Activated T-helper 17 cell treated with anti-CD3 and anti-CD28 coated beads, Interleukin-2, amount 50 U/mL, for 72 hours (primary cell): ENCODE data around the gene CCDC63. TPM values are rescaled to one million over a fixed set of nuclear protein-coding genes. Genes with fewer than 3 reads are reported as not detected.
A peak's percentile ranks its signal among the peaks of the same experiment; 100 is the strongest.

Source experiments
- ATAC-seq: fragments of 150-1000 bp; cut with Tn5 transposase; replicated peaks from 2 replicates; pipeline ENCODE4 v1.10.0; 2021; ENCODE audit warnings: mild to moderate bottlenecking, moderate library complexity
- H3K27ac Mint-ChIP-seq: one replicate; pipeline ENCODE4 v1.8.0; 2022; ENCODE audit warnings: mixed read lengths
- H3K27me3 Mint-ChIP-seq: one replicate; pipeline ENCODE4 v1.8.0; 2022; ENCODE audit warnings: mixed read lengths
- H3K36me3 Mint-ChIP-seq: one replicate; pipeline ENCODE4 v1.8.0; 2022; ENCODE audit warnings: low read depth, mild to moderate bottlenecking, mixed read lengths
- H3K4me1 Mint-ChIP-seq: one replicate; pipeline ENCODE4 v1.8.0; 2022; ENCODE audit warnings: mixed read lengths
- H3K4me3 Mint-ChIP-seq: one replicate; pipeline ENCODE4 v1.8.0; 2022; ENCODE audit warnings: mild to moderate bottlenecking, mixed read lengths
- H3K9me3 Mint-ChIP-seq: one replicate; pipeline ENCODE4 v1.8.0; 2022; ENCODE audit warnings: mixed read lengths
- total RNA-seq, 2 donors: library from RNA; stranded (reverse); gene quantifications; one replicate each; pipeline ENCODE4 v1.2.3, GENCODE V29; 2022

Gene CCDC63
- total RNA-seq, result not detected

DNA sequence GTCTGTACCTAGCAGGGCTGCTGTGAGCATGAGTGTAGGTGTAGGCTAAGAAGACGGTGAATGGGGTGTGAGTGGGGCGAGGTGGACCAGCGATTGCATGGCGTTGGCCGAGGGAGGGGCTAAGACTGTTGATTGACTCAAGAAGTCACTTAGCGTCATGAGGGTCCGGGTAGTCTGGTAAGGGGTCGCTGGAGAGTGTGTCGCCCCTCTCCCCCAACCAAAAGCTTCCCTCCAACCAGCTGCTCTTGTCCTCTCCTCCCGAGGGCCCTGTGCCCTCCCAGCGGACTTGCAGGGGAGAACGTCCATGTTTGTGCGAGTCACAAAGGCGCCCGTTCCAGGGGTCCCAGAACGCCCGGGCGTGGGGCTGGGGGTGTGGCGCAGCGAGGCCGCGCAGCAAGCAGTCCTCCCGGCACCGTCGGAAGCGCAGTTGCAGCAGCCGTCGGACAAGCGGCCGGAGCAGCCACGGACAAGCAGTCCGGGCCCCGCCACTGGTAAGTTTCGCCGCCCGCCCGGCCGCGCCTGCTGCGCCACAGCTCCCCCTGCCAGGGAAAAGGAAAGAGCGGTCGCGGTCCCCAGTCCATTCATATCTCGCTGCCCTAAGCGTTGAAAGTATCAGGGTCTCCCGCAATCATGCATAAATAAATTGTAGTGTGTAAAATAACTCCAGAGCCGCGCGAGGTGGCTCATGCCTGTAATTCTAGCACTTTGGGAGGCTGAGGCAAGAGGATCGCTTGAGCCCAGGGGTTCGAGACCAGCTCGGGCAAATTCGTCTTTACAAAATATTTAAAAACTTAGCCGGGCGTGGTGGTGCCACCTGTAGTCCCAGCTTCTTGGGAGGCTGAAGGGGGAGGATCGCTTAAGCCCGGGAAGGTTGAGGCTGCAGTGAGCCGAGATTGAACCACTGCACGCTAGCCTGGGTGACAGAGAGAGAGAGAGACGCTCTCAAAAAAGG lies at the start of gene CCDC63:
TSS of gene CCDC63 (plus strand) at position 373 of the 952 bp plus-strand sequence. CDS start 5,968 bp downstream, outside the sequence.
- Mint-ChIP-seq H3K4me3 (peak within 1 kb of the TSS; percentile 60), H3K27me3 (peaks cover 42% of the 10 kb centered on the region), H3K27ac (no peak within 1 kb of the TSS), H3K9me3 (no peaks in the 10 kb centered on the region), H3K4me1 (no peaks in the 10 kb centered on the region), H3K36me3 (no peaks in the 10 kb centered on the region)
- ATAC-seq, result peak; percentile 57

- H3K27me3 Mint-ChIP-seq, result no peaks in the 10 kb centered on the region
- H3K27ac Mint-ChIP-seq, result no peak overlapping the region
- no peak for ATAC-seq
- peaks cover 6% of the 10 kb centered on the region for H3K9me3 Mint-ChIP-seq
- no peaks in the 10 kb centered on the region for H3K4me1 Mint-ChIP-seq
- H3K36me3 Mint-ChIP-seq, result no peaks in the 10 kb centered on the region
- H3K4me3 Mint-ChIP-seq, result no peak overlapping the region
Observed at GRCh38 chr12:110798461-110798860, 48.3 kb upstream of the CCDC63 start.

DNA sequence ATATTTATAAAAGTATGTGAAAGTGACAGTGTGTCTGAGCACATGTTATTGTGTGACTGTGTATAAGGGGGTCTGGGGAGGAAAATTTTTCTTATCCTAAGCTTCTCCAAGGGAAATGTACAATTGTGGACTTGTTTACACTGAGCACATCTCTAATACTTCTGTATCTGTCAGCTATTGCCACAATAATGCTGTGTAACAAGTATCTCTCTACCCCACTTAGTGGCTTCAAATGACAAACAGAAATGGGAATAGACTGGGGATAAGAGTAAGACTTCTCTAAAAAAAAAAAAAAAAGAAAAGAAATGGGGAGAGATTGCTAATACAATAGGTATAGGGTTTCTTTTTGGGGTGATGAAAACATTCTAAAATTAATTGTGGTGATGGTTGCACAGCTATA lies 44.3 kb upstream of the CCDC63 start:
- ATAC-seq, result no peak
- H3K4me1 Mint-ChIP-seq, result no peaks in the 10 kb centered on the region
- no peaks in the 10 kb centered on the region for H3K27me3 Mint-ChIP-seq
- no peaks in the 10 kb centered on the region for H3K36me3 Mint-ChIP-seq
- no peak overlapping the region for H3K4me3 Mint-ChIP-seq
- H3K9me3 Mint-ChIP-seq, result peaks cover 10% of the 10 kb centered on the region
- H3K27ac Mint-ChIP-seq, result no peak overlapping the region

DNA sequence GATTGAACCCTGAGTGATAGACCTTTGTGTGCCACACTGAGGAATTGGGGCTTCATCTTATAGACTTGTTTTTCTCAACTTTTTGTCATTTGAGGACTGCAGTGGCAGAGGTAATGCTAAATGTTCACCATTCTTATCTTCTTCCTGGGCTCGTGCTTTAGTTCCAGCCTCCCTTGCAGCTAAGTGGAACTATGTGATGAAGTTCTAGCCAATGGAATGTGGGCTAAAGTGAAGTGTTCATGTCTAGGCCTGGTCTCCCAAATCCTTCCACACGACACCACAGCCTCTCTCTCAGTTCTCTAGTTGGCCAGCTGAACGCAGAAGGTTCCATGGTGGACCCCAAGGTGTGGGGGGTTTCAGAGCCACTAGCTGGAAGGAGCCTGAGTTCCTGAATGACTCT lies 42.4 kb upstream of the CCDC63 start:
- ATAC-seq, result no peak

GRCh38 chr12:110807640-110808039 lies 39.1 kb upstream of the CCDC63 start:
- ATAC-seq, result no peak
- H3K27me3 Mint-ChIP-seq, result no peaks in the 10 kb centered on the region
- no peaks in the 10 kb centered on the region for H3K36me3 Mint-ChIP-seq
- H3K4me1 Mint-ChIP-seq, result no peaks in the 10 kb centered on the region
- H3K27ac Mint-ChIP-seq, result no peak overlapping the region
- no peak overlapping the region for H3K4me3 Mint-ChIP-seq
- peaks cover 4% of the 10 kb centered on the region for H3K9me3 Mint-ChIP-seq

More for the DNA sequence above, 42.4 kb upstream of the CCDC63 start:
- H3K9me3 Mint-ChIP-seq, result peaks cover 10% of the 10 kb centered on the region
- H3K27ac Mint-ChIP-seq, result no peak overlapping the region
- H3K4me1 Mint-ChIP-seq, result no peaks in the 10 kb centered on the region
- no peaks in the 10 kb centered on the region for H3K27me3 Mint-ChIP-seq
- H3K36me3 Mint-ChIP-seq, result no peaks in the 10 kb centered on the region
- no peak overlapping the region for H3K4me3 Mint-ChIP-seq

GRCh38 chr12:110809149-110809548 lies 37.6 kb upstream of the CCDC63 start:
- Mint-ChIP-seq H3K36me3 (no peaks in the 10 kb centered on the region), H3K4me1 (no peaks in the 10 kb centered on the region), H3K9me3 (peaks cover 4% of the 10 kb centered on the region), H3K27me3 (no peaks in the 10 kb centered on the region), H3K4me3 (no peak overlapping the region), H3K27ac (no peak overlapping the region)
- no peak for ATAC-seq

- H3K4me3 Mint-ChIP-seq, result no peak overlapping the region
- no peak for ATAC-seq
- H3K27me3 Mint-ChIP-seq, result no peaks in the 10 kb centered on the region
- H3K27ac Mint-ChIP-seq, result no peak overlapping the region
- no peaks in the 10 kb centered on the region for H3K4me1 Mint-ChIP-seq
- no peaks in the 10 kb centered on the region for H3K36me3 Mint-ChIP-seq
- H3K9me3 Mint-ChIP-seq, result no peaks in the 10 kb centered on the region
Observed at GRCh38 chr12:110811972-110812371, 34.8 kb upstream of the CCDC63 start.

GRCh38 chr12:110813285-110813684 lies 33.5 kb upstream of the CCDC63 start:
- Mint-ChIP-seq H3K27ac (no peak overlapping the region), H3K9me3 (no peaks in the 10 kb centered on the region)

GRCh38 chr12:110813756-110814155 lies 33.0 kb upstream of the CCDC63 start:
- no peak overlapping the region for H3K27ac Mint-ChIP-seq
- no peaks in the 10 kb centered on the region for H3K36me3 Mint-ChIP-seq
- no peaks in the 10 kb centered on the region for H3K27me3 Mint-ChIP-seq
- no peaks in the 10 kb centered on the region for H3K9me3 Mint-ChIP-seq
- no peak overlapping the region for H3K4me3 Mint-ChIP-seq
- no peaks in the 10 kb centered on the region for H3K4me1 Mint-ChIP-seq
- ATAC-seq, result no peak

More at GRCh38 chr12:110813285-110813684, 33.5 kb upstream of the CCDC63 start:
- Mint-ChIP-seq H3K27me3 (no peaks in the 10 kb centered on the region), H3K36me3 (no peaks in the 10 kb centered on the region), H3K4me1 (no peaks in the 10 kb centered on the region), H3K4me3 (no peak overlapping the region)
- ATAC-seq, result no peak

- Mint-ChIP-seq H3K9me3 (no peaks in the 10 kb centered on the region), H3K27ac (no peak overlapping the region), H3K27me3 (no peaks in the 10 kb centered on the region), H3K36me3 (no peaks in the 10 kb centered on the region), H3K4me1 (no peaks in the 10 kb centered on the region), H3K4me3 (no peak overlapping the region)
- ATAC-seq, result no peak
Observed at GRCh38 chr12:110816248-110816647, 30.5 kb upstream of the CCDC63 start.

DNA sequence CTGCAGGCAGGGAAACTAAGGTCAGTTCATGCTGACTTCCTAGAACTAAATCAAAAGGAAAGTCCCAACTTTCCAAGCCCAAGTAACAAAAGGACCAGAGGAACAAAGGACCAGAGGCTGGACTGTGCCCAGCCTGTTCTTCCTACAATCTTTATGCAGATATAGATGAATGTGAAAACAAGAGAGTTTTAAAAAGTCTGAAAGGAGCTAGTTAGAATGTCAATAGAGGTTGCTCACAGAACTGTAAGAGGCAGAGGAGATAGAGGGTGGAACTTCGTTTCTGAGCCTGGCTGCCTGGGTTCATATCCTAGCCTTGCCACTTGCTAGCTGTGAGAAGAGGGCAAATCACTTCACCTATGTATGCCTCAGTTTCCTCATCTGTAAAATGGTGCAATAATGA lies 30.0 kb upstream of the CCDC63 start:
- H3K27ac Mint-ChIP-seq, result no peak overlapping the region
- no peaks in the 10 kb centered on the region for H3K4me1 Mint-ChIP-seq
- no peak overlapping the region for H3K4me3 Mint-ChIP-seq
- H3K27me3 Mint-ChIP-seq, result no peaks in the 10 kb centered on the region
- H3K9me3 Mint-ChIP-seq, result no peaks in the 10 kb centered on the region
- no peak for ATAC-seq
- no peaks in the 10 kb centered on the region for H3K36me3 Mint-ChIP-seq

DNA sequence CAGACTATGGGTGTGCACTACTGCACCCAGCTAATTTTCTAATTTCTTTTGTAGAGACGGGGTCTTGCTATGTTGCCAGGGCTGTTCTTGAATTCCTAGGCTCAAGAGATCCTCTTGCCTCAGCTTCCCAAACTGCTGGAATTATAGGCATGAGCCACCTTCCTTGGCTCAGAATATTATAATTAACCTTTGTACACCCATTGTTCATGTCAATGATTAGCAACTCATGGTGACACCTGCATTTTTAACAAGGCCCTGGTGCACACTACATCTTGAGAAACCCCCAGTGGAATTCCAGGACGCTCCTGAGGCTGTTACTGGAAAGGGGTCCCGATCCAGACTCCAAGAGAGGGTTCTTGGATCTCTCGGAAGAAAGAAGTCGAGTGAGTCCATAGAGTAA lies 28.3 kb upstream of the CCDC63 start:
- no peak overlapping the region for H3K4me3 Mint-ChIP-seq
- H3K9me3 Mint-ChIP-seq, result no peaks in the 10 kb centered on the region
- no peaks in the 10 kb centered on the region for H3K36me3 Mint-ChIP-seq
- no peaks in the 10 kb centered on the region for H3K4me1 Mint-ChIP-seq
- no peak overlapping the region for H3K27ac Mint-ChIP-seq
- H3K27me3 Mint-ChIP-seq, result no peaks in the 10 kb centered on the region
- ATAC-seq, result no peak

- H3K27me3 Mint-ChIP-seq, result no peaks in the 10 kb centered on the region
- H3K4me1 Mint-ChIP-seq, result no peaks in the 10 kb centered on the region
- H3K27ac Mint-ChIP-seq, result no peak overlapping the region
- no peak for ATAC-seq
- no peaks in the 10 kb centered on the region for H3K9me3 Mint-ChIP-seq
- no peaks in the 10 kb centered on the region for H3K36me3 Mint-ChIP-seq
- H3K4me3 Mint-ChIP-seq, result no peak overlapping the region
Observed at GRCh38 chr12:110819150-110819549, 27.6 kb upstream of the CCDC63 start.

DNA sequence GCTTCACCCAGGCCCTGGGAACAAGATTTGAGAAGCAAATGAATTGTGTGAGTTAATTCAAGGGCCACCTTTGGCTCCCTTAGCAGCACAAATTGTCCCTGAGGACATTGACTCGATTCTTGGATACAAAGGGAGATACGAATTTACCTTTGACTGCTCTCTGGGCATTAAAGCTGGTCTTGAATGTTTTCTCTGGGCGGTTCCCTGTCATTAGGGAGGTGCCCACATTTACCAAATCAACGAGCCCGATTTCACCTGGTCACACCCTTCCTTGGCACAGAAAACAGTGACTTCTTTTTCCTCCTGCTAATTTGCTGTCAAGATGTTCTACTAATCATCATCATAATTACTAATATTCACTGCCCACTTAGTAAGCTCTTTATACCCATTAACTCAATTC lies 27.1 kb upstream of the CCDC63 start:
- Mint-ChIP-seq H3K9me3 (no peaks in the 10 kb centered on the region), H3K27ac (no peak overlapping the region), H3K36me3 (no peaks in the 10 kb centered on the region), H3K4me3 (no peak overlapping the region), H3K4me1 (no peaks in the 10 kb centered on the region), H3K27me3 (no peaks in the 10 kb centered on the region)
- ATAC-seq, result no peak

- Mint-ChIP-seq H3K27ac (no peak overlapping the region), H3K4me3 (no peak overlapping the region), H3K4me1 (peaks cover 5% of the 10 kb centered on the region), H3K9me3 (no peaks in the 10 kb centered on the region), H3K36me3 (no peaks in the 10 kb centered on the region), H3K27me3 (peaks cover 4% of the 10 kb centered on the region)
- ATAC-seq, result no peak
Observed at GRCh38 chr12:110821917-110822316, 24.9 kb upstream of the CCDC63 start.
